ENCODE measurements around the gene UGCG.

DNA sequence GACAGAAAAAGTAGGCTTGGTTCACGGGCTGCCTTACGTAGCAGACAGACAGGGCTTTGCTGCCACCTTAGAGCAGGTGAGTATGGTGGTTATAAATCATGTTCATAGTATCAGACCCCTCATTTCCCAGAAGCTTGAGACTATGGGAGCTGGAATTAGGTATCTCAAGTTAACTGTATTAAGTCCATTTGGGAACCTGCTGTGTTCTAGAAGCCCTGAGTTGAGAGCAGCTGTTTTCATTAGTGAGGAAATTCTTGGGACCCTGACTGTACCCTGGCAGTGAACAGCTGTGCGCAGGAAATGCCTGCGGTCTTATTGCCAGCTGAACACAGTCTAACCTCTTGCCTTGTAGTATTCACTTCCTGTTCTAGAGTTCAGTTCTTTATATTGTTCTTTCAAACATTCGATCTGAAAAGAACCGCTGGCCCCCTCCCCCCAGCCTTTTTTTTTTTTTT is 29.8 kb downstream of the UGCG start:
- TF ChIP-seq EP300 (IDR thresholded peaks at IDR 0.05): no peak
- TF ChIP-seq POLR2AphosphoS5 (IDR thresholded peaks at IDR 0.05): peak in 2 of 3 donors; percentile 46 to 54
- TF ChIP-seq CTCF (IDR thresholded peaks at IDR 0.05): no peak
- no peak for TF ChIP-seq POLR2A (IDR thresholded peaks at IDR 0.05)
